HG03521 (cell line): ENCODE results near the gene DHDDS.

Source experiments
- ATAC-seq: cut with Tn5 transposase; IDR thresholded peaks from one replicate; pipeline ENCODE4 v1.9.1; 2021; ENCODE audit warnings: mild to moderate bottlenecking, moderate library complexity; ENCODE audit not compliant: unreplicated experiment

Gene DHDDS

DNA sequence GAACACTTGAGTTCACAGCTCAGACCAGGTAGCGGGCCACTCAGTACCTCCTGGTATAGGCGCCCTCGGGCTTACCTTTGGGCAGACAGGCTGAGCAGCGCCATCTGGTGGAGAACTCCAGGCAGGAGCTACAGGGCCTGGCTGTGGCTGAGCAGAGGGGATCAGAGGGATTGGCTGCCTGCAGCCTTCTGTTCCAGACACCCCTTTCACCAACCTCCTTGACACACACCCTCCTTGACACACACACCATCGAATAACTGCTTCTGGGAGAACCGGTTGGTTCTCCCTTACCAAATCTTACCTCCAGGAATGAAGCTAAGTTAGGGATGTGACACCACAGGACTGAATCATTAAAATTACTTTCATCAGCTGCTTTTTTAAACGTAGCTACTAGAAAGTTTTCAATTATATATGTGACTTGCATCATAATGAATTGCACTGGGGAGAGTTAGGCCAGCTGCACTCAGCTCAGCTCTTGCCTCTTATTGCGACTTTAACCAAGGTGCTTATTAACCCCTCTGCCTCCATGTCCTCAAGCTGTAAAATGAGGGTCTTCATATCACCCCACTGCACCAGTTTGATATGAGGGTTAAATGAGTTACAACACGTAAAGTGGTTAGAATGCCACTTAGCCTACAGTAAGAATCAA lies 14.9 kb upstream of the DHDDS start:
- ATAC-seq = no peak

DNA sequence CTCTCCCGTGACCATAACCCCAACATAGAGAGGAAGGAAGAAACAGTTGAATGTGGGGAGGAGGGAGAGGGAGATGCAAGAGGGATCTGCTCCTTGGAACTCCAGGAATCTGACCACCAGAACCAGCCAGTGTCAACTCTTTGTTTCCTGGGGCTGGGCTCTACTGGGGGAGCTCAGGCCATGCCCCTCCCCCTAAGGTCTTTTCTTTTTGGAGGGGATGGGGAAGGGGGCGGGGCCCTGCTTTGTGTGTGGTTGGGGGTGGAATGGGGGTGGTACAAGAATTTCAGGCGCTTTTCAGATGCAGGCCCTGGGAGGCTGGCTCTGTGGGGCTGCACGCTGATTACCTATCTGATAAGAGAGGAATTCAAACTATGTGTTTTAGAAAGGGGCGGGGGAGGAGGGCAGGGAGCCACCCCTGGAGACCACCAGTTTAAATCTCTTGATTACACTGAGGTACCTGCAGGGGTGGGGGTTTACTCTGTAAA lies 13.2 kb upstream of the DHDDS start:
- ATAC-seq = no peak

DNA sequence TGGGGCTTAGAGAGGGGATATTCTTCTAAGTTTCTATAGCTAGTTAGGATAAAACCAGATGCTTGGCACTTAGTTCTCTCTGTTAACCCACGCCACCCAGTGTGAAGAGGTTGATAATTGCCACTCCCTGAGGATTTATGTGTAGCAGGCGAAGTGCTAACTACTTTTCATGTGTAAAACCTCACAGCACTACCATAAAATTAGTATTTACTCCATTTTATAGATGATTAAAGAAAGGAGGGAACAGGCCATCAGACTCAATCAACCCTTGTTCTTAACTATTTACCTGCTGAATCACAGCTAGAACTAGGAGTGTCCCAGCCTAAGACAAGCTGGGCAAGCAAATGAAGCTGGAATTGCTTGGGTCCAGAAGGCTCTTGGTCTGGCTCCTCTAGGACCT lies 12.6 kb upstream of the DHDDS start:
- ATAC-seq = no peak

DNA sequence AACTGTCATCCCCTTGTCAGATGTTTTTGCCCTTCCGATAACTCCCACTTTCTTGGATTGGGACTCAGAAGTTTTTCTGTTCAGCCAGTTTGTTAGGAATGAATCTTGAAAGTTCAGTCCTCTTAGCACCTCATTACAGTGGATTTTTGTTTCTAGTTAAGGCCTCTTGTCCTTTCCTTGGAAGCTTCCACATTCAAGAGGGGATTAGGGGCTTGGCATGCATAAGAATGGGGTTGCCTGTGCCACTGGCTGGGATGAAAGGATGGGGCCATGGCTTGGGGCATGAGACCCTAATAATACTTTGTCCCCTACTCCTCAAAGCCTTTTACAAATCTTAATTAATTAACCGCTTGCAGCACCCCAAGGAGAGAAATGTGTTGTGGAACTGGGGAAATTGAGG lies 2.4 kb upstream of the DHDDS start:
- ATAC-seq = no peak

DNA sequence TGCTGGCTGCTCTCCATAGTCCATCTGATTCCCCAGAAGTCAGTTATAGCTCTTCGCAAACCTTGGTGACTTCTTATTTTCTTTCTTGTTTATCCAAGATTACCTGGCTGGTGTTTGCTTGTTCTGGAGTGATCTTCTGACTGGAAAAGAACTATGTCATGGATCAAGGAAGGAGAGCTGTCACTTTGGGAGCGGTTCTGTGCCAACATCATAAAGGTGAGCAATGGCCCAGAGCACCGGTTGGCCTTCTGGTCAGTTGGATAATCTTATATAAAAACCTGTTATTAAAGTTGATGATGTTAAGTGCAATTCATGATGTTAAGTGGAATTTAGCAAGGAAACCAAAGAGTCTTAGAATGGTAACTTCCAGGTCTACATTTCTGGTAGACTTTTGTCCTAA lies 672 bp downstream of the DHDDS start:
- ATAC-seq = no peak

DNA sequence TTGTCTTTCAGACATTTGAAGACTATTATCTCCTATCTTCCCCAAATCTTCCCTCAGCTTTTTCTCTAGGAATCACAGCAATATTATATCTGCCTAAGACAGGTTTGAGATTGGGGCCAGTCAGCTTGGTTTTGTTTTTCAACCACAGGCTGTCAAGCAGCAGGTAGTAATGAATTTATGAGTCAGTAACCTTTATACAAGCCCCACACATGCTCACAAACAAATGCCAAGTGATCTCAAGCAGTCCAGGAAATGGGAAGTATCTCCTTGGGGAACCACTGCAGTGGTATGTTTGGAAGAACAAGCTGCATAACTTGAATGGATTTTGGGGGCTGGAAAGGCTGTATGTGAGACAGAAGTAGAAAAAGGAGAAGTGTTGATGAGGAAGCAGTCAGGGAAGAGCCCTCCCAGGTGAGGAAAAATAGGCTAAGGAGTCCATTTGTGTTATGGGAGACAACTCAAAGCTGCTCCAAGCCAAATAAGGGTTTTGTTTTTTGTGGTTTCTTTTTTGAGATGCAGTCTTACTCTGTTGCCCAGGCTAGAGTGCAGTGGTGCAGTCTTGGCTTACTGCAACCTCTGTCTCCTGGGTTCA lies 2.1 kb downstream of the DHDDS start:
- ATAC-seq = no peak

DNA sequence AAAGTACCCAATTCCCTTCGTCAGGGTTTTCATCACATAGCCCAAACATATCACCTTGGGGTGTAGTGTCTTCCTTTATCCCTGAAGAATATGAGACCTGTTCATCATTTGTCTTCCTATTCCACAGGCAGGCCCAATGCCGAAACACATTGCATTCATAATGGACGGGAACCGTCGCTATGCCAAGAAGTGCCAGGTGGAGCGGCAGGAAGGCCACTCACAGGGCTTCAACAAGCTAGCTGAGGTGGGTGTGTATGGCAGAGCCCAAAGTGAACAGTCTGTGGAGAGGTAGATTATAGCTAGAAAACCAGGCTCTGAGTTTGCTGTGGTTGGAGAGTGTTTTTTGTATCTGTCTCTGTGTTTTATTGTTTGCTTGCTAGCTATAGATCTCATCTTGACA lies 5.9 kb downstream of the DHDDS start:
- ATAC-seq = no peak

DNA sequence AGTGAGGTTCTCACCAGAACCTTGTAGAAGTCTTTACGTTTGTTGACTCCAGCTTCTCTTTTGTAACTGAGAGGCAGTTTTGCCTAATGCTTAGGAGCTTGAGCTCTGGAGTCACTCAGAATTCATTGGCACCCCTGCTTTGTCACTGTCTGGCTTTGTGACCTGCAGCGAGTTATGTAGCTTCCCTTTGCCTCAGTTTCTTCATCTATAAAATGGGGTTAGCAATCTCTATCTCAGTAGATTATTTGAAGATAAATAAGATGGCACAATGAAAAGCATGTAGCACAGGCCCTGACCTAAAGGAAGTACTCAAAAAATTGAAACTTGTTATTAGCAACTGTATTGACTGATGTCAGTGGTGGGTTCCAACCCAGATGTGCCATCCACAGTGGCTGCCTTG lies 8.1 kb downstream of the DHDDS start:
- ATAC-seq = no peak

DNA sequence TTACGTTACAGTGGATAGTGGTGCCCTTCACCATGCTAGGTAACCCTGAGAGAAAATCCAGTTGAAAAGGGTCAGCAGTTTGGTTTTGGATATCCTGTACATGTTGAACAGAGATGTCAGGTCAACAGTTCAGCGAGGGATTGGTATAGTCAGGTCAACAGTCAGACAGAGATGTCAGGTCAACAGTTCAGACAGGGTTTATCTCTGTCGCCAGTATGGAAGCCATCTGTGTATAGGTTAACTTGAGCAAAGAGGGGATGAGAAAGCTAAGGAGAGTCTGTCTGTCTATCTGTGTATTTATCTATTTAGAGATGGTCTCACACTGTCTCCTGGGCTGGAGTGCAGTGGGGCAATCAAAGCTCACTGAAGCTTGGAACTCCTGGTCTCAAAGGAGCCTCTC lies 17.7 kb downstream of the DHDDS start:
- ATAC-seq = no peak

DNA sequence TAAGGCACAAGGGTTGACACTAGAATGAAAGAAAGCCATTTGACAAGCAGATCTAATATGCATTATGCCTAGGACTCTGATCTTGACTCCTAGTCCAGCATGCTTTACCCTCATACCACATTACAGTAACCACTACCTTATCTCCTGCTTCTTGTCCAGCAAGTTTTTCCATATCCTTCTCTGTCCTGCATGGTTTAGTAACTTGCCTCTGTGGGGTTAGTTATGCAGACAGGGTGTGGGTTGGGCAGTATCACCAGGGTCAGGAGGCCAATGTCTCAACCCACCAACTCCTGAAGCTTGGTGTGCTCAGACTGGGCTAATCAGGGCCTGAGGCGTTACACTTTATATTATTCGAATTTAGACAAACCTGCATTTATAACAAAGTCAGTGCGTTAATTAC lies 18.8 kb downstream of the DHDDS start:
- no peak for ATAC-seq

DNA sequence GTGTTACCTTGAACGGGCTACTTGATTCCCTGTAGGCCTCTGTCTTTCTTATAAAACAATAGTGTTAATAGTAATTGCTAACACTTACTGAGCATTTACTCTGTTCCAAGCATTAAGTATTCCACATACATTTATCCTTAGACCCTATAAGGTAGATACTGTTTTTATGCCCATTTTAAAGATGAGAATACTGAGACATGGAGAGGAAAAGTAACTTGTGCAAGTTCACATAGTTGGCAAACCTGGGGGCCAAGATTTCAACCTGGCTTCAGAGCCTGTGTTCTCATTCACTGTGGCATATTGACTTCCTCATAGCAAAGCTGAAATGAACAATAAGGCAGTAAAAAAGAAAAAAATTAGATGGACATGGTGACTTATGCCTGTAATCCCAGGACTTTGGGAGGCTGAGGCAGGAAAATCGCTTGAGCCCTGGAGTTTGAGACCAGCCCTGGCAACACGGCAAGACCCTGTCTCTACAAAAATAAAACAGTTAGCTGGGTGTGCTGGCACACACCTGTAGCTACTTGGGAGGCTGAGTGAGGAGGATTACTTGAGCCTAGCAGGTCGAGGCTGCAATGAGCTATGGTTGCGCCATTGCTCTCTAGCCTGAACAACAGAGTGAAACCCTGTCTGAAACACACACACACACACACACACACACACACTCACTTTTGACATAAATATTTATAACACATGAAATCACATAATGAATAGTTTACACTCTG lies 20.5 kb downstream of the DHDDS start:
- ATAC-seq = no peak

DNA sequence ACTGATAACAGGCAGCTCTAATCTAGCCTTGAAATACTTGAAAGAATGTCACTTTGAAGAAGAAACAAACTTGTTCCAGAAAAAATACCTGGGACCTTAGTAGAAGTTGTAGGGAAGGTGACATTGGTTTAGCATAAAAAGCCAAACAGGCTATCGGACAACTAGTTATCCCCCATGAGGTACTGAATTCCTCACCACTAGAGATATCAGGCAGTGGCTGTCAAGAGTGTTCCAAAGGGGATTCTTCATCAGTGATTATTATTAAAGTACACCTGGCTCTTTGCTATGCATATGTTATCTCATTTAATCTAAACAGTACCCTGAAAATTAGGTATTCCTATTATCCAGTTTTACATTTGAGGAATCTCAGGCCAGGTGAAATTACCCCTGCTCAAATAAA lies 27.0 kb downstream of the DHDDS start:
- no peak for ATAC-seq

DNA sequence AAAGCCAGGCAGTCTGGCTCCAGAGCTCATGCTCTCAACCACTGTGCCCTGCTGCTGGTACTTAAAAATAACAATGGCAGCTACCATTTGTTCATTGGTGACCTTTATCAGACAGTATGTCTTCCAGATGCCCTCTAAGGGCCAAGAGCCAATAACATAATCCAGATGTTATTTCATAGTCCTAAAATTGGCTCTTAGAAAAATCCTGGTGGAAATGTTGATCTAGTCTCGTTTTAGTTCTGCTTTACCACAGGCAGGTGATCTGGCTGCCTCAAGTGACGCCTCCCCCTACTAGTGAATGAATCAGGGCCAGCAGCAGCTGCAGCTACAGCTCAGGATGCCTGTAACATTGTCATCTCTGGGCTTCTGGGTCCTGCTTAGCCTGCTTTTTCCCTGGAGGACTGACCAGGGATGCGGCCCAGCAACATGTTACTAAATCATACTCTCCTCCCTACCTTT lies 27.5 kb downstream of the DHDDS start:
- ATAC-seq = no peak

DNA sequence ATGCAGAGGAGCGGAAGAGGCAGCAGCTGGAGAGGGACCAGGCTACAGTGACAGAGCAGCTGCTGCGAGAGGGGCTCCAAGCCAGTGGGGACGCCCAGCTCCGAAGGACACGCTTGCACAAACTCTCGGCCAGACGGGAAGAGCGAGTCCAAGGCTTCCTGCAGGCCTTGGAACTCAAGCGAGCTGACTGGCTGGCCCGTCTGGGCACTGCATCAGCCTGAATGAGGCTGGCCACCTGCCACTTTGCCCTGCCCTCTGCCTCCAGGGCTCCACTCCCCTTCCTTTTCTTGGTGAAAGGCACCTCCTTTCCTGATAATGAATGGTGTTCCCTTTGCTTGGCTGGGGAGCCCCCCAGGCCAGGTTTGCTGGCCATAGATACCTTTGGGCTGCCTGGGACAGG lies 36.8 kb downstream of the DHDDS start:
- no peak for ATAC-seq

DNA sequence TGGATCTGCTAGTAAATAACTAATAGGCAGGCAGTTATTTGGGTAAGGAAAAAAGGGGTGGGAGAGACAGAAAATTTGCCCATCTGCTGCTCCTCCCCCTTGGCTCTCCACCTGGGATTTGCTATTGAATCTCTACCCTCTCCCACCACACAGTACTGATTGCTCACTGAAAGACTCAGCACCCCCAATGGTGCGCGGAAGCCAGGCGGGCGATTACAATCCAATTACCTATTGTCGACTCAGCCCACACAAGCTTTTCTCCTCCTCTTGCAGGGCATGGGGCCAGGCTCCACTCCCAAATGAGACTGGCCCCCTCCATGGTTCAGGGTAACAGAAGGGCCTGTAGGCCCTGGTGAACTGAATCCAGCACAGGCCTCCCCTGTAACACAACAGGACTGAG lies 37.4 kb downstream of the DHDDS start:
- ATAC-seq = no peak

DNA sequence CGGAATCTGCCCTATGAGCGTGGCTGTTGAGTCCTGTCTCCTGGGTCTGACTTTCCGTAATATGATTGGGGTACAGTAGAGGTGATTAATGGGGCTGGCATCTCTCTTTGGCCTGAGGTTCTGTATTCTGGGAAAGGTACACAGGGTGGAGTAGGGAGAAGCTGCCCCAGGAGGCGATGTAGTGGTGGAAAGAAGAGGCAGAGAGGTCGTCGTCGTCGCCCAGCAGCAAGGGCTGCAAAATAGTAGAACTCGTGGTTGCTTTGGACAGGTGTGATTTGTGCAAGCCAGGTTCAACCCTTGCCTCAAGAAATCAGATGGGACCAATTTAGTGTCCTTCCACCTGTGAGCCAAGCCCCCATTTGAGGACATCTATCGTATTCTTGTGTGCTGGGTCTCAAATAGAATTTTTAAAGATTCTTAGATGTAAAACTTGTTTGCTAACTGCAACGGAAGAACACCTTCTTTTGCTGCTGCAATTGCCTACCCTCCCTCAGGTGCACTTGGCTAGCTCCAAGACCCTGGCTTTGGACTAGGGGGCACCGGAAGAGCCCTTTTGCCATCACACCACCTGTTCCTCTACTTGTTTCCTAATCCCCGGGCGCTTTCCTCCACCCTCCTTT lies 38.9 kb downstream of the DHDDS start:
- no peak for ATAC-seq

DNA sequence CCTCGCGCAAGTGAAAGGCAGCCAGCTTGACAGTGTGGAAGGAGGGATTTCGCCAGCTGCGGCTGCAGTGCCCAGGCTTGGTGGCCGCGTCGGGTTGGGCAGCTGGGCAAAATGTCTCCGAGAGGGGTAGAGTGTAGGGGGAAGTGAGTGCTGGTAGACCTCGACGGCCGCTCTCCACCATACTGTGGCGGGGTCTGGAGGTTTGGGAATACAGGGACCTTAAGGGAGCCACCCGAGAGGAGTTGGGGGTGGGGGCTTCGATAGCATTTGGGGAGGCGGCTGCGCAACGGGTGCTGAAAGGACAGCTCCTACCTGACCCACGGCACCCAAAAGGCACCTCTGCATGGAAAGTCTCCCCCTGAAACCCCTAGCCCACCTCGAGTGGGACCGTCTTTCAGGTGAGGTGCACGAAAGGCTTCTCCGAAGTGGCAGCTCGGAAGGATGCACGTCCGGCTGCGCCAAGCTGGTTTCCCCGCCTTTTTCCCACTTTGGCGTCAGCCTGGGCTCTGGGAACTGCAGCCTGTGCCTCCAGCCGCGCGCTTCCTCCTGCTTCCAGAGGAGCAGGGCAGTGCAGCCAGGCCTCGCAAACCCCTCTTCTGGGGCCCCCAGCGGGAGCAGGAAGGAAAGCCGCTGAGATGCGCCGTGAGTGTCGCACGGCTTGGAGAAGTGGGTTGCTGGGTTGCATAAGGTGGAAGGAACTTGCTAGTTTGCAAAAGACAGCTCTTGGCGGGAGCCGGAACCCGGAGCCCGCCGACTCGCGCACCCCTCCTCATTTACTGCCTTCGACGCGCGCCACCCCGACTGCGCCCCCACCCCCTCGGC lies 39.6 kb downstream of the DHDDS start:
- peak; percentile 2 for ATAC-seq

DNA sequence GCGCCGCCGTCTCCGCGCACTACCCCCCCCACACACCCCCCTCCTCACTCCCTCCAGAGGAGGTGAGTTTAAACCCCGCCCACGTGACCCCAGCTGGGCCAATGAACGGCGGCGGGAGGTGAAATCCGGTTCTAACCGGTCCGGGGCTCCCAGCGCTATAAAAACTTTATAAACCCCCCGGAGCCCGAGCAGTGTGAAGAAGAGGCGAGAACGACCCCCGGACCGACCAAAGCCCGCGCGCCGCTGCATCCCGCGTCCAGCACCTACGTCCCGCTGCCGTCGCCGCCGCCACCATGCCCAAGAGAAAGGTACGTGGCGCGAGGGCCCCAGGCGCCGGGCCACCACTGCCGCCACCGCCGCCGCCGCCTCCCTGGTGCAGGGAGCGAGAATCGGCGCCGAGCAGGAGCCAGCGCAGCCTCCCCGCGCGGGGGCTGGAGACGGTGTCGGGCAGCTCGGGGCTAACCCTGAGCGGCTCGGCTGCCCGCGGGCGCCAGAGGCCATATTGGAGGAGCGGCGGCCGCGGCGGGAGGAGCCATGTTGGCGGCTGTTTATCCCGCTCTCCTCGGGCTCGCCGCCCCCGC lies 40.3 kb downstream of the DHDDS start, which contains the start of gene HMGN2:
HMGN2 (plus strand) TSS at position 121 of the 581 bp plus-strand sequence; CDS start at position 294, 173 bp downstream.
- ATAC-seq = peak; percentile 38

DNA sequence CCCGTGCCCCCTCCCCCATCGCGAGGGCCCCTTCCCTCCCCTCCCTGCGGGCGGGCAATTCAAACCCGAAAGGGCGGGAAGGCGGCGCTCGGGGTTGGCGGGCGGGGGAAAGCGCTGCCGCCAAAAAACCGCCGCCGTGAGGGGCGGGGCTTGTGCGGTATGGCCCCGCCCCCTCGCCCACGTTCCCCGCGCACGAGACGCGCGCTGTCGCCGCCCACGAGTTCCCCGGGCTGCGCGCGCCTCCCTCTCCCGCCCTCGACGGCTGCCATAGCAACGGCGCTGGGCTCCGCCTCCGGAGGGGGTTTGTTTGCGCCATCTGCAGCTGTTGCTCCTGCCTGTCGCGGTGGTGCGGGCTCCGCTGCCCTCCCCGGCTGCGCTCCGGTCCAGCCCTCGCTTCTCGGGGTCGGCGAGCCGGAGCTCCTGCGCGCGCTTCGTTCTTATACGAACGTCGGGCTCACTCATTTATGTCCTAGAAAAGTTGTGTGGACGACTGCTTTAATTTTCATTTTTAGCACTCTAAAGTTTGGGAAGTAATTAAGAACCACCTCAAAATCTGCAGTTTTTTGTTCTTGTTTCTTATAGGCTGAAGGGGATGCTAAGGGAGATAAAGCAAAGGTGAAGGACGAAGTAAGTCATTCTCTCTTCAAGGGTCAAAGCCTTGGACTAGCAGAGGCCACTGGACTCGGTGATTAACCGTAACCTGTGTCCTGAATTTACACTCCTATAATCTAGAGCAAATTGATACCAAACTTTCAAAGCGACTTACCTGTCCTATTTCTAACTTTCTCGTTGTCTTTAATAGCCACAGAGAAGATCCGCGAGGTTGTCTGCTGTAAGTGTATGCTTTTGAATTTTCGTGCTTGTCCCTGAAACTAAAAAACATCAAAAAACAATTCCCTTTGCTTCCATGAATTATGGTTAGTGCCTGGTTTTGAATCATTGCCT lies 41.1 kb downstream of the DHDDS start:
- ATAC-seq = peak; percentile 76
